ENCODE measurements around the gene SPATA1.

Gene SPATA1

DNA sequence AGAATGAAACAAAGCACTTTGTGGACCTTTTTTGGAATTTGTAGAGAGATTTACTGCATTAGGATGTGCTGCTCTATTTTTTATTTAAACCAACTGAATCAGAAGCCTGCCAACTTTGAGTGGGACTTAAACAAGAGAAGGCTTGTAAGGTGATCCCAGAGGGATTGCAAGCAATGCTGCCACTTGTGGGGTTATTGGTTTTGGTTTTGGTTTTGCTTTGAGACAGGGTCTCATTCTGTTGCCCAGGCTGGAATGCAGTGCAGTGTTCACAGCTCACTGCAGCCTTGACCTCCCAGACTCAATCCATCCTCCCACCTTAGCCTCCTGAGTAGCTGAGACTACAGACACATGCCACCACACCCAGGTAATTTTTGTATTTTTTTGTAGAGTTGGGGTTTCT lies 32.4 kb downstream of the SPATA1 start:
- H2AFZ ChIP-seq (ENCODE audit: low read depth): no peak overlapping the region
- H3K9ac ChIP-seq: no peak overlapping the region
- no peak overlapping the region for H3K4me3 ChIP-seq (IDR thresholded peaks at IDR 0.05; ENCODE audit: insufficient read depth, low read depth, low read length)
- no peaks in the 10 kb centered on the region for H4K20me1 ChIP-seq (ENCODE audit: insufficient read depth)
- H3K4me1 ChIP-seq (ENCODE audit: low read depth, poor library complexity, severe bottlenecking): peaks cover 10% of the 10 kb centered on the region
- no peak for TF ChIP-seq CTCF (conservative IDR thresholded peaks at IDR 0.05; ENCODE audit: low read depth, low read length)
- no peak overlapping the region for H3K27ac ChIP-seq
- no peaks in the 10 kb centered on the region for H3K36me3 ChIP-seq (ENCODE audit: insufficient read depth)
- H3K4me2 ChIP-seq: peak overlapping the region; percentile 21; the same call in 1 of the 2 replicates
- H3K27me3 ChIP-seq (ENCODE audit: insufficient read depth, low read depth): no peaks in the 10 kb centered on the region
- H3K79me2 ChIP-seq (ENCODE audit: insufficient read depth, low read depth): no peaks in the 10 kb centered on the region

GRCh38 chr1:84539972-84540371 lies 33.8 kb downstream of the SPATA1 start:
- H4K20me1 ChIP-seq (ENCODE audit: insufficient read depth): no peaks in the 10 kb centered on the region
- H3K79me2 ChIP-seq (ENCODE audit: insufficient read depth, low read depth): no peaks in the 10 kb centered on the region
- H3K4me3 ChIP-seq (IDR thresholded peaks at IDR 0.05; ENCODE audit: insufficient read depth, low read depth, low read length): no peak overlapping the region
- TF ChIP-seq CTCF (conservative IDR thresholded peaks at IDR 0.05; ENCODE audit: low read depth, low read length): no peak
- H3K9ac ChIP-seq: no peak overlapping the region
- no peak overlapping the region for H3K4me2 ChIP-seq
- H3K27ac ChIP-seq: no peak overlapping the region
- no peaks in the 10 kb centered on the region for H3K27me3 ChIP-seq (ENCODE audit: insufficient read depth, low read depth)
- no peak overlapping the region for H2AFZ ChIP-seq (ENCODE audit: low read depth)
- peaks cover 10% of the 10 kb centered on the region for H3K4me1 ChIP-seq (ENCODE audit: low read depth, poor library complexity, severe bottlenecking)
- no peaks in the 10 kb centered on the region for H3K36me3 ChIP-seq (ENCODE audit: insufficient read depth)

- Histone ChIP-seq H3K4me1 (ENCODE audit: low read depth, poor library complexity, severe bottlenecking) (peaks cover 10% of the 10 kb centered on the region), H3K79me2 (ENCODE audit: insufficient read depth, low read depth) (no peaks in the 10 kb centered on the region), H3K4me2 (no peak overlapping the region), H3K9ac (no peak overlapping the region), H2AFZ (ENCODE audit: low read depth) (no peak overlapping the region), H3K27ac (no peak overlapping the region), H3K36me3 (ENCODE audit: insufficient read depth) (no peaks in the 10 kb centered on the region), H3K4me3 (IDR thresholded peaks at IDR 0.05; ENCODE audit: insufficient read depth, low read depth, low read length) (no peak overlapping the region), H4K20me1 (ENCODE audit: insufficient read depth) (no peaks in the 10 kb centered on the region), H3K27me3 (ENCODE audit: insufficient read depth, low read depth) (no peaks in the 10 kb centered on the region)
- no peak for TF ChIP-seq CTCF (conservative IDR thresholded peaks at IDR 0.05; ENCODE audit: low read depth, low read length)
Measured at GRCh38 chr1:84540759-84541158, 34.6 kb downstream of the SPATA1 start.

GRCh38 chr1:84541679-84542078 lies 35.5 kb downstream of the SPATA1 start:
- Histone ChIP-seq H3K36me3 (ENCODE audit: insufficient read depth) (no peaks in the 10 kb centered on the region), H3K4me3 (IDR thresholded peaks at IDR 0.05; ENCODE audit: insufficient read depth, low read depth, low read length) (no peak overlapping the region), H3K27ac (no peak overlapping the region), H3K4me1 (ENCODE audit: low read depth, poor library complexity, severe bottlenecking) (peaks cover 10% of the 10 kb centered on the region), H3K79me2 (ENCODE audit: insufficient read depth, low read depth) (no peaks in the 10 kb centered on the region), H3K27me3 (ENCODE audit: insufficient read depth, low read depth) (no peaks in the 10 kb centered on the region), H4K20me1 (ENCODE audit: insufficient read depth) (no peaks in the 10 kb centered on the region), H2AFZ (ENCODE audit: low read depth) (no peak overlapping the region), H3K4me2 (no peak overlapping the region), H3K9ac (no peak overlapping the region)
- 0 out of 2 replicates have a peak, but pooled peaks have one; percentile 12 for TF ChIP-seq CTCF (conservative IDR thresholded peaks at IDR 0.05; ENCODE audit: low read depth, low read length)

All from KMS-11 (cell line).